GM15510 (cell line): ENCODE data around the gene MFSD6.

Experiments used
- POLR2A ChIP-seq: IDR thresholded peaks from 3 replicates; pipeline ENCODE4 v1.6.1; 2011; ENCODE audit warnings: borderline replicate concordance; ENCODE audit not compliant: insufficient read length; ENCODE audit errors: extremely low read depth

The MFSD6 gene

DNA sequence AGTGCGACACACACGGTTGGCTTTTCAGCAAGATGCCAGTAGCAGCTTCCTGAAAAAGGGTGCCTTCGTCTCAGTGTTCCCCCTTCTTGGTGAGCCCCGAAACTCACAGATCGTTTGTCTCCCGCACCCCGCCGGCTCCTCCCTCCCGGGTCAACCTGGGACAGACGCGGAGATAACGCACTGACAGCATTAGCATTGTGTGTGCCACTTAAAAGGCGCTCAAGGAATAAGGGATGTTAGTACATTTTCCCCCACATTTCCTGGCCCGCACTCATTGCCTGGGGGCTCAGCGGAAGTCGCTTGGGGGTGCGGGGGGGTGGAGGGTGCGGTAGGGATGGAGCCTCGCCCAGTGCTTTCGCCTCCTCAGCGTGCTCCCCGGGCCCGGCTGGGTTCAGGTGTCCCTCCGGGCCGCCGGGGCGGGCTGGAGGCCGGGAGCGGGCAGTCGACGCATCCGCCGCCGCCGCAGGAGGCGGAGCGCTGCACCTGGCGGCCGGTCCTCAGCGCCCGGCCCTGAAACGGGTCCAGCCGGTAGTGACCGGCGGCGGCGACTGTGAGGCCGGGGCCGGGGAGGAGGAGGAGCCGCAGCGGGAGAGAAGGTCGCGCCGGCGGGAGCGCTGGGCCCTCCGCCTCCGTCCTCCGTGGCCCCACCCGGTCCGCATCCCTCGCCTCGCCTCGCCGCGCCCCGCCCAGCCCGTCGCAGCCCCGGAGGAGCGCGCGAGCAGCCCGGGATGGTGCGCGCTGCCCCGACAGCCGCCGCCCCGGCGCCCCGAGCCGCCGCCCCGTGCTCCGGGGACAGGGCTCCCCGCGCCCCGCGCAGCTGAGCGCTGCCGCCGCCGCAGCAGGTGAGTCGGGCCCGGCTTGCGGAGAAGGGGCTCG lies at the start of gene MFSD6:
Gene MFSD6, plus strand, starts transcription at position 694 of the 876 bp plus-strand sequence. CDS start 27,675 bp downstream, outside the sequence.
- TF ChIP-seq POLR2A = peak; percentile 51

DNA sequence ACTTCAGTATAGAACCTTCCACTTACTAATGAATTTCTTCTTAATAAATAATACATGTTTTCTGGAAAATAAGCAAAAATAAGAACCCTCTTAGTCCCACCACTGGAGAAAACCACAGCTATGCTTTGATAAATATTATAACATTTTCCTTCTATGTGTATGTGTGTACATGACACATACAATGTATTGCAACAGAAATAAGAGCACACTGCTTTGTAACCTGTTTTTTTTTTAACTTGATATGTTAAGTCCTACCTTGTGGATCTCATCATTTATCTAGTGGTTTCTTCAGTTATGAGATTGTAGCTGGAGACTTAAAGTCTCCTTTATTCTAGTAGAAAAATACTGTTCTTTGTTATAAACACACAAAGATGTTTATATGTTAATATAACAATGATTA lies 47.6 kb upstream of the MFSD6 start:
- TF ChIP-seq POLR2A = no peak

DNA sequence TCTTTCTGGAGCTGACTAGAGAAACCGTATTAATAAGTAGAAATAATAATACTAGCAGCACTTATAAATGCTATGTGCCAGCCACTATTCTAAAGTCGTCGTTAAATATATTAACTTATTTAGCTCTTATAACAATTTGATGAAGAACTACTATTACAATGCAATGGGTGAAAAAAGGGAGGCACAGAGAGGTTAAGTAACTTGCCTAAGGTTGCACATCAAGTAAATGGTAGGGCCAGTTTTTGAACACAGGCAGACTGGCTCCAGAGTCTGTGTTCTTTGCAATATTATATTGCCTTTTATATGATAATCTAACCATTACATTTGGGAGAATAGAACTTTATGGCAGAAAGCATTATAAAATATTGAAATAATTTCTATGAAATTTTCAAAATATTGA lies 47.2 kb upstream of the MFSD6 start:
- no peak for TF ChIP-seq POLR2A

DNA sequence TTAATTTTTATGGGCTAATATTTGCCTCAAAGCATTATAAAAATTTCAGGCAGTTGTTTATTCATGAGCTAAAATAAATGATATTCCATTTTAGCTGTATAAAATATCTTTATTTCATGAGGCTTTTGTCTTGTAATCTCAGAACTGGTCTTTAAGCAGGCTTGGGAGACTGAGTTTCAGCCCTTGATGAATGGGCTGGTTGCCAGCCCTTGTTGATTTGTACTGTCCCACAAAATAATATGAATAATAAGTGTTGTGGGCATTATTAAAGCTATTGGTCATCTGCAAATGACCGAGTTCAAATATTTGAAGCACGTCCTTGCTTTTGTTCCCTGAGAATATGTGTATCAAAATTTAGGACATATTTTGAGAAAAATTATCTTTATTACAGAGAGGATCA lies 46.6 kb upstream of the MFSD6 start:
- TF ChIP-seq POLR2A = no peak

DNA sequence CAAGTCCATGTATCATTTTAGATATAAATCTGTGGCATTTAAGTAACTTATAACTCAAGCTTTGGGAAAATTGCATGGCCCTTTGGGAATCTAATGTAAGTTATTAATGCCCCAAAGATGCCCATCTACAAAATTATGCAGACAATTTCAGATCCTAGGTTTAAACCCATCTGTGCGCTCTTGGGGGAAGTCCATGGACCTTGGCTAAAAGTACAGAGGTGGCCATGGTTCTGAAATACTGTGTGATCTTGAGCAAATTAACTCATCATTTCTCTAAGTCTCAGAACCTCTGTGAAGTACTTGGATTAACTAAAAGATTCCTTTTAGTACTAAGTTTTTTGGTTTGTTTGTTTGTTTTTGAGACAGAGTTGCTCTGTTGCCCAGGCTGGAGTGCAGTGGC lies 45.3 kb upstream of the MFSD6 start:
- TF ChIP-seq POLR2A = no peak

DNA sequence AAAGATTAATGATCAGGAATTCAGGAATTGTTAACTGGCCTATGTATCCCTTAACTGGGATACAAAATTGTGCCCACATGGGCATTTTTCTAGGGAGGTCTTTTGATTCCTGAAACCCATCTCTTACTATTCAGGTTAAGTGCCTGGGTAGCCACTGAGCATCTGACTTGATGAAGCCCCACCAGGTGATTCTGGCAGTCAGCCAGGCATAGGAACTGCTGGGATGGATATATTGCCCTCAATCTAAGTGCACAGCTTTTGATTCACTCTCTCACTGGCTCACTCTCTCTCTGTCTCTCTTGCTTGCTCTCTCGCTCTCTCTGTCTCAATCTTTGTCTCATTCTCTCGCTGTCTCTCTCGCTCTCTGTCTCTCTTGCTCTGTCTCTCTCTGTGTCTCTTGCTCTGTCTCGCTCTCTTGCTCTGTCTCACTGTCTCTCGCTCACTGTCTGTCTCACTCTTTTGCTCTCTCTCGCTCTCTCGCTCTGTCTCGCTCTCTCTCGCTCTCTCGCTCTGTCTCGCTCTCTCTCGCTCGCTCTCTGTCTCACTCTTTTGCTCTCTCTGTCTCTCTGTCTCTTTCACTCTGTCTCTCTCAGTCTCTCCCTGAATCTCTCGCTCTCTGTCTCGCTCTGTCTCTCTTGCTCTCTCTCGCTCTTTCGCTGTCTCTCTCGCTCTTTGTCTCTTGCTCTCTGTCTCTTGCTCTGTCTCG lies 42.5 kb upstream of the MFSD6 start:
- TF ChIP-seq POLR2A = no peak

DNA sequence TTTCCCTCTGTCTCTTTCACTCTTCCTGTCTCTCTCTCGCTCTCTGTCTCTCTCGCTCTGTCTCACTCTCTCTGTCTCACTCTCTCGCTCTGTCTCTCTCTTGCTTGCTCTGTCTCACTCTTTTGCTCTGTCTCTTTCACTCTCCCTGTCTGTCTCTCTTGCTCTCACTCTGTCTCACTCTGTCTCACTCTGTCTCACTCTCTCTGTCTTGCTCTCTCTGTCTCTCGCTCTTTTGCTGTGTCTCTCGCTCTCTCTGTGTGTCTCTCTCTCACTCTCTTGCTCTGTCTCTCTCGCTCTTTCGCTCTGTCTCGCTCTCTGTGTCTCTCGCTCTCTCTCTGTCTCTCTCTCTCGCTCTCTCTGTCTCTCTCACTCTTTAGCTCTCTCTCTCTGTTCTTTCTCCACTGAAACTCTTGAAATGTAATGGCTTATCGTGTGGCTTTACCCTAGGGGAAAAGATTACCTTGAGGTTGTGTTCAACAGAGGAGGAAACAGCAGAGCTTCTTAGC lies 41.9 kb upstream of the MFSD6 start:
- TF ChIP-seq POLR2A = no peak

DNA sequence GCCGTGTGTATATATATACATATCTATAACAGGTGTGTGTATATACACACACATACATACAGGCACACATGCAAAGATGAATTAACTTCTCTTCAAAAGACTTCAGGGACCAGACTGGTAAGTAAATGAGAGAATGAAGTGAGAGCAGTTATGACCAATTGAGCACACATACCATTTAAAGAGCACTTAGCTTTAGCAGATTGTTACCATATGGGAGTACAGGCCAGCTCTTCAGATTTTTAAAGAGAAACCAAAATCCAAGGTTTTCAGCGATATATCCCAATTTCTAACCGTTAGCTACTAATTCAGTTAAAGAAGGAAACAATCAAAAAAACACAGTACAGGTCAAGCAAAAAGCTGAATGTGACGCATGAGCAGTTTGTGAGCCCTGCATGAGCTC lies 41.1 kb upstream of the MFSD6 start:
- TF ChIP-seq POLR2A = no peak

DNA sequence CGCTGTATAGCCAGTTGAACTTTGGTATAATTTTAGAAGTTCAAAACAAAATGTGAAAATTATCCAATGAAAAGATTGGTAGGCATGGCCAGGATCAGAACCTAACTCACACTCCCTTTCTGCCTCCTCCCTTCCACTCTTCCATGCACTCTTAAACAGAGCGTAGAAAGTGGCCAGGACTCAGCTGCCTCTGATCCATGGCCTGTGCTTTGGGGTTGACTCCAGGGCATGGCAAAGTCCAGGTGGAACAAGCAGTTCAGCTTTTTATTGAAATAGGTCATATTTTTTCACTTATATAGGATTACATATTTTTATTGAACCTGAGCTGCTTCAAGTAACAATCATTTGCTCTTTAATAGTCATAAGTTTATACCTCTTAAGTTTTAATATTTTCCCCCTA lies 38.5 kb upstream of the MFSD6 start:
- TF ChIP-seq POLR2A = no peak

DNA sequence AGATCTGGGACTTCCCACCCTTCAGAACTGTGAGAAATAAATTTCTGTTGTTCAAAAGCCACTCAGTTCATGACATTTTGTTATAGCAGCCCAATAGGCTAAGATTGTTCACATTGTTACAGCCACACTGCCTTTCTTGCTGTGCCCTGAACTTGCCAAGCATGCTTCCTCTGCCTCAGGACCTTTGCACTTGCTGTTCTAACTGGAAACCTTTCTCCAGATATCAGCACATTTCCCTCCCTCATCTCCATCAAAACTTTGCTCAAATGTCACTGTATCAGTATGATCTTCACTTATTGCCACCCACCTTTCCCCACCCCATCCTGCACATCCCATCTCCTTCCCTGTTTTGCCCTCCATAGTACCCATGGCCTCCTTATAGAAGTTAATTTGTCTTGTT lies 32.1 kb upstream of the MFSD6 start:
- no peak for TF ChIP-seq POLR2A

DNA sequence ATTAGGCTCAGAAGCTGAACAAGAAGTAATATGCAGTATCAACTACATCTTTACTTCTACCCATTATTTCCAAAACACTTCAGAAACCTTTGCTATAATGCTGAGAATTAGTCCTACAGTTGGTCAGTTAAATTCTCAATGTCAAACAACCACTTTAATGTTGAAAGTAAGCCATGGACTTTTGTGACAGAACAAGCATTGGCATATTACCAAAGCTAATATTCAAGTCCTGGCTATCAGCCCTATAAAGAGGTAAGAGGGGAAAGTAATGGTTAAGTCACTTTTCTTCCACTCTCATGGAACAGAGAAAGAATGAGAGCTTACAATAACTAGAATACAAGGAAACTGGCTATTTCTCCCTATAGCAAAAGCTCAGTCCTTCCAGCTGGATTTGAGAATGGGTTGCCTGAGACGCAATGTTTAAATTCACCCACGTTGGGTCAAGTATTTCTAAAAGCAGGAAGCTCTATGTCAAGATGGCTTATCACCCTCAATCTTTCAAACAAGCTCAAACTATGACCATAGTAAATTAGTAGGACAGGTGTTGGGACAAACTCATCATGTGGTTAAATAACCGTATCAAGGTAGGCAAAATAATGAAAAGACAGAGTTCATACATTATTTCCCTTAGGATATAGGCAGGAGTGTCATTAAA lies 31.4 kb upstream of the MFSD6 start:
- no peak for TF ChIP-seq POLR2A

DNA sequence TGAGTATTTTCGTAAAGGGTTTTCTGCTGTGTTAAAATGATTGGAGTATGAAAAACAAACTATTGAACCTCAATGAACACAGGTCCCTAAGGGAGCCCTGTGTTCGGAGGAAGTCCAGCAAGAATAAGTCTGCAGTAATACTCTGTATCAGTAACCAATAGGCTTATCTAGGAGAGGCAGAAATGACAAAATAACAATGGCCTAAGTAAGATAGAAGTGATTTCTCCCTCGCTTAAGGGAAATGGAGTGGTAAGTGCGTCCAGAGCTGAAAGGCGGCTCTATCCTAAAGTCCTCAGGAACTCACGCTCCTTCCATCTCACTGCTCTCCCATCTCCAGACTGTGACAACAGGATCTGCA lies 29.3 kb upstream of the MFSD6 start:
- no peak for TF ChIP-seq POLR2A

DNA sequence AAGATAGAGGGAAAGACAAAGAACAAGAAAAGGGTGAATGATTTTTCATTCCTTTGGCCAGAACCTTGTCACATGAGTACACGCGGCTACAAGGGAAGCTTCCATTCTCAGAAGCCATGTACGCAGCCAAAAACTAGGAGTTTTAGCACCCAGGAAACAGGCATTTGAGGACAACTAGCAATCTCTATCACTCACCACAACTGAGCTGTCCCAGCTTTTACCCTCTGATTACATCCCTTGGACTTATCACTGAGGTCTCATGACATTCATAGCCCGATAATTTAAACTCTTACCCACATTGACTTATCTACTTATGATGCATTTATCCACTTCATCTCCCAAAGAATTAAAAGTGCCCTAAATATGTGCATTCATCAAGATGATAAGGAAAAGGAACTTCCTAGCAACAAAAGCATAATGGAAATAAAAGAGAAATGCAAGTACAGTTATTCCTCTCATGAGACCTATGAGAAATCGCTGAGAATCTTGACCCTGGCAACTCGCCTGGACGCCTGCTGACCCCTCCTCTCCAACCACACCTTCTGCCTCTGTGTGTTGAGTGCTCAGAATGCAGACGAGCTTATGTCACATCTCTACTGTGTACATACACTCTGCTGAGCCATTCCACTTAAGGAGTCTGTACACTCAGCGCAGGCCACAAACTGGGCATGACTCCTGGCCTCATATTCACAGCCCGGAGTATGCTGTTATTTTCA lies 28.7 kb upstream of the MFSD6 start:
- TF ChIP-seq POLR2A = no peak

DNA sequence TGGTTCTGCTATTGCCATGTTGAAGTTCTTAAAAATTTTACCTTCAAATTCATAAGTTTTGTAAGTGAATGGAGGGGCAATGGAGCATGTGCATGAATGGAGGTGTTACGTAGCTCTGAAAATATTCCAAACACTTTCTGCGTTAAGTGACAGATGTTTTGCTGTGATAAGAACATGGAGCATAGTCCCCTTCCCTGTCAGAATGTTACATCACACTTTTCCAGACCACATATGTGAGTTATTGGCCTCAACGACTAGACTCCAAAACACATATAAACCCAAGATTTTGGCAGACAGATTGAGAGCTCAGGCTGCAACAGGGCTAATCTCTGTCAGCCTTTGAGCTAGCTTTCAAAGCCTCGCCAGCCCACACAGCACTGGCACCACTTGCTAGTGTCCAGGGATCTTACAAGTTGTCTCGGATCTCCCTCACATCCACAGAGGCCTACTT lies 27.2 kb upstream of the MFSD6 start:
- no peak for TF ChIP-seq POLR2A

DNA sequence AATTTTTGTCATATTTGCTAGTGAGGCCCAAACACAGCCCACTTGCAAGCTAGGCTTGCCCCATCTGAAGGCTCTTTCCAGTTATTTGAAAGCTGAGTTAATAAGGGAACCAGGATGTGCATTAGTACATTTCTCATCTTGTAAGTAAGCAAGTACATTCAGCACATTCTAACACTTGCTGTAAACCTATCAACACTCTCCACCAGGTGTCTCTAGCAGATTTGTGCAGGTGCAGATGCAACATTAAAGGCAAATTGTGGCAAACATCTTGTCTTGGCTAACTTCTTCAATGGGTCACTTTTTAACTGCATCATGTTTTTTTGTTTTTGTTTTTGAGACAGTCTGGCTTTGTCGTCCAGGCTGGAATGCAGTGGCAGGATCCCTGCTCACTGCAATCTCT lies 25.3 kb upstream of the MFSD6 start:
- TF ChIP-seq POLR2A = no peak

DNA sequence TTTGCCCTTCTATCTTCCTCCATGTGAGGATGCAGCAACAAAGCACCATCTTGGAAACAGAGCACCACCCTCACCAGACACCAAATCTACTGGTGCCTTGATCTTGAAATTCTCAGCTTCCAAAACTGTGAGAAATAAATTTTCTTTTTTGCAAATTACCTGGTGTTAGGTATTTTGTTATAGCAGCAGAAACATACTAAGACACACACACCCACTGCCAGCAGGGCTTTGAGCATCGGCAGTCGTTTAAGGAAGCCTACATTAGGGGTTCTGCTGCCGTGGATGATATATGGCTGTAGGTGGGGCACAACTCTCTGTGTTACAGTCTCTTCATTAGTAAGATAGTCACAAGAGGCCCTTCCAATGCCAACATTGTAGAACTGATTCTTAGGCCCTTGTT lies 20.7 kb upstream of the MFSD6 start:
- no peak for TF ChIP-seq POLR2A

DNA sequence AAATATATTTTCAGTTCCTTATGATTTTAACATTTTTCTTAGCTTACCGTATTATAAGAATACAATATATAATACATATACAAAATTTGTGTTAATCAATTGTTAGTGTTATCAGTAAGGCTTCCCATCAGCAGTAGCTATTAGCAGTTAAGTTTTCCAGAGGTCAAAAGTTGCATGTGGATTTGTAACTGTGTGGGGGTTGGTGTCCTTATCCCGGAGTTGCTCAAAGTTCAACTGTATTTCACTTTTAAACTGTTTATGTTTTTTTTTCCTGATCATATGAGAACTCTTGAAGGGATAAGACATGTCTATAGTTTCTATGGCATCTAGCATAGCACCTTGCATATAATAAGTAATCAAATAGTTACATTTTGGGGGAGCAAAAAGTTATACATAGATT lies 11.9 kb upstream of the MFSD6 start:
- TF ChIP-seq POLR2A = no peak
